KG1 (cell line): Measurements from ENCODE around the gene AOPEP.
"Not testable (repeated sequence)": the region's sequence is repeated elsewhere in the genome, so short reads cannot be mapped to it uniquely, and the experiment has no call there.

Experiments used
- DNase-seq: peaks from one replicate; lab custom pipeline; 2025; lab: John Stamatoyannopoulos, UW

AOPEP gene

DNA sequence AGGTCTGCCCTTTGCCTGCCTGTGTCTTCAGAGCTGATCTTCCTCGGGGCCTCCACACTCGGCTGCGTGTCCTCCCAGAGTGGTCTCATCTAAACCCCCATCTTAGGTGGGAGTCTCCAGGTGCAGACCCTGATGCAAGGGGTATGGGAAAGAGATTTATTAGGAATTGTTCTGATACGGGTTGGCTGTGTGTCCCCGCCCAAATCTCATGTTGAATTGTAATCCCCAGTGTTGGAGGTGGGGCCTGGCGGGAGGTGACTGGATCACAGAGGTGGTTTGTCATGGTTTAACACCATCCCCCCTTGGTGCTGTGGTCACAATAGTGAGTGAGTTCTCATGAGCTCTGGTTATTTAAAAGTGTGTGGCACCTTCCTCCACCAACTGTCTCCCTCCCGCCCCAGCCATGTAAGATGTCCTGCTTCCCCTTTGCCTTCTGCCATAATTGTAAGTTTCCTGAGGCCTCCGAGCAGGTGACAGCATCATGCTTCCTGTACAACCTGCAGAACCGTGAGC lies 208.4 kb downstream of the AOPEP start:
- DNase-seq = no peak

DNA sequence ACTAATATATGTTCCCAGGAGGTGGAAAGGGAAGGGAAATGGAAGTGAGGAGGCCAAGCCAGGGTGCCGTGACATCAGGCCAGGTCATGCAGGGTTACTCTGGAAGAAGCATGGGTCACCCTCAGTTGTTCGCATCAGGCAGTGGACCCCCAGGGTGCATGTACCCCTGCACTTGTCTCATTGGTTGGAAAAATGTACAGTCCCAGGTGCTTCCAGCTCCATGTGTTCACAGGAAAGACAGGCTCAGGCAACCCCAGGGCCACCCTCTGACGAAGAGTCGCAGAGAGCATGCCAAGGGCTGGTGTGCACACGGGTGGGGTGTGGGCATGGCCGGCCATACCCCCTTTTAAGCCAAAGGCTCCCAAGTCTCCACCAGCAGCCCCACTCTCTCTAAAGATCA lies 208.9 kb downstream of the AOPEP start:
- no peak for DNase-seq

DNA sequence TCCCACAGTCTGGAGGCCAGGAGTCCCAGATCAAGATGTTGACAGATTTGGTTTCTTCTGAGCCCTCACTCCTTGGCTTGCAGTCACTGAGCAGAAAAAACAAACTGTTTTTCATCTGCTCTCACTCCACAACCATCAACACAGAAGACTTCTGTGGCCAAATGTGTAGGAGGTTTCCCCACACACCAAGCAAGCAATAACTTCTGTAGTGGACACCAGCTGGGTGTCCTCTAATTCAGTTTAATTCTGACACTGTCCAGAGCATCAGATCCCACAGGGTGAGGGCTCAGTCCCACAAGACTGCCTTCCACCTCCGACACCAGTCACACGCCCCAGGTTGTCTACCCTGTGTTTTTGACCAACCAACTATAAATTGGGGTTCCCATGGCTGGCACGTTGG lies 209.9 kb downstream of the AOPEP start:
- DNase-seq = no peak

DNA sequence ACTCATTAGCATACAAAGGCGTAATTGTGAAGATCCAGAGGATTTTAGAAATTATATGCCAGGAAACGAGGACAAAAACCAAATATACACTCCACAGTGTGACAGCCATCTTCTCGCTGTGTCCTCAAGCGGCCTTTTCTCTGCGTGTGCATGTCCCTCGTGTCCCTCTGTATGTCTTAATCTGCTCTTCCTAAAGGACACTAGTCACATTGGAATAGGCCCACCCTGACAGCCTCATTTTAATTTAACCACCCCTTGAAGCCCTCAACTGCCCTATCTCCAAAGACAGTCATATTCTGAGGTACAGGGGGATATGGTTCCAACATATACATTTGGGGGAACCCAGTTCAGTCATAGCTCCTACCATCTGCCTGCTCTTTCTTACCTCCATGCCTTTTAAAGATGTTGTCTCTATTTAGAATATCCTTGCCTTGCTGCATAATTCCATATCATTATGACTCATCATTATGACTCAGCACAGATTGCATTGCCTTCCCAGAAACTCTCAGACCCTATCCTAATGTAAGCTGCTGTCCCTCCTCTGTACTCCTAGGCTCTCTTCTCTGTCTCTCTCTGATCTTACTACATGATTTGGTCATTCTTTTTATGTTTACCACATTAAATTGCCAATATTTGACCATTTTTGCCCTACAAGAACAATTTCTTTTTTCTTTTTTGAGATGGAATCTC lies 210.9 kb downstream of the AOPEP start:
- DNase-seq = no peak

DNA sequence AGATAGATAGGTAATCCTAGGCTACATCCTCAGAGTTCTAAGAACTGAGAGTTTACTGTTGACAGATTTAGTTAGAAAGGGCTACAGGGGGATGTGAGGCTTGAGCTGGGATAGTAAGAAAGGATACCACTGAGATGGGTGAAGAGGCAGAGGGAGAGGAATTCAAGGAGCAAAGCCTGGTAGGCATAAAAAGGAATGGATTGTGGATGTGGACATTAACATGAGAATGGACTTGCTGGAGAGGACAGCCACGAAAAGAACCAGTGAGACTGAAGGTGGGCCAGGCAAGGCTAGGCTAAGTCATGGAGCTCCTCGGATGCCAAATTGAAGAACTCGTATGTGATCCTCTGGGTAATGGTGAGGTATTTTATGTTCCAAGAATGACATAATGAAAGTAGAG lies 211.9 kb downstream of the AOPEP start:
- DNase-seq = no peak

DNA sequence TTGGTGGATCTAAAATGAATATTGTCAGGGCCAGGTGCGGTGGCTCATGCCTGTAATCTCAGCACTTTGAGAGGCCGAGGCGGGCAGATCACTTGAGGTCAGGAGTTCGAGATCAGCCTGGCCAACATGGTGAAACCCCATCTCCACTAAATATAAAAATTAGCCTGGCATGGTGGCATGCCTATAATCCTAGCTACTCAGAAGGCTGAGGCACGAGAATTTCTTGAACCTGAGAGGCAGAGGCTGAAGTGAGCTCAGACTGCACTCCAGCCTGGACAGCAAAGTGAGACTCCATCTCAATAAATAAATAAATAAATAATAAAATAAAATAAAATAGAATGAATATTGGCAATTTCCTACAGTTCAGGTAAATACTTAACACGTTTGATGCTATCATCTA lies 213.8 kb downstream of the AOPEP start:
- DNase-seq = not testable (repeated sequence)

DNA sequence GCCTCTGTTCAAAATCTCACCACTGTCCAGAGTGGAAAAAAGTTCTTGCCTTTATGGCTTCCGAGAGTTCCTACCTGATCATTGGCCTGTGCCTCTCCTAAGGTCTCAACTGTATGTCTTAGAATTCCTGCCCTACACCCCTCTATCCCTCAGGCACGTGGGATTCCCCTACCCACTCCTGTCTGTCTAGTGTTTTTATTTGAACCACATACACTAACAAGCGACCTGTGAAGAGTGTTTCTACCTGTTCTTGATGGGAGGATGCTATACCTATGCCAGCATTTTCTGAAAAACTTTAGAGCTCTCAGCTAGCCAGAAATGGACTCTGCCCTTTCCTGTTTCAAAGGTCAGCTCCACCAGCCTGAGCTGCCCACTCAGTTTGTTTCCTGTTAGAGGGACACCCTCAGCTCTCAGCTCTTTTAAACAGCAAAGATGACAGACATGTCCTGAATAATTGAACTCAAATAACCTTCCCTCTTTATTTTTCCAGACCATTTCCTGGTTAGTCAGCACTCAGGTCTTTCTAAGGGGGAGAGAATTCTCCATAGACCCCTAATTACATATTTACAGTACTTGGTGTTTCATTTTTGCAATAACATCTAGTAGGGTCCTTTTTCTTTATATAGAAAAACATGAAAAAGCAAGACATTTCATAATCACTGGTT lies 214.8 kb downstream of the AOPEP start:
- no peak for DNase-seq

DNA sequence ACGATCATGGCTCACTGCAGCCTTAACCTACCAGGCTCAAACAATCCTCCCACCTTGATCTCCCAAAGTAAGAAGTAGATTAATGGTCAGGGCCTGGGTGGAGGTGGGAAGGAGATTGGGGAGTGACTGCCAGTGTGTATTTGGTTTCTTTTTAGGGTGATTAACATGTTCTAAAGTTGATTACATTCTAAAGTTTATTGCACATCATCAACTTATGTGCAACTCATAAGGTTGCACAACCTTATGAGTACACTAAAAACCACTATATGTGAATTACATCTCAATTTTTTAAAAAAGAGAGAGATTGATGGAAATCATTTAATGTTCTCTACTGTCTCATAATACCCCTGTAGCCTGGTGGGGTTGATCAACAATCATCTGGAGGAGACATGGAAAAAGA lies 218.1 kb downstream of the AOPEP start:
- no peak for DNase-seq

DNA sequence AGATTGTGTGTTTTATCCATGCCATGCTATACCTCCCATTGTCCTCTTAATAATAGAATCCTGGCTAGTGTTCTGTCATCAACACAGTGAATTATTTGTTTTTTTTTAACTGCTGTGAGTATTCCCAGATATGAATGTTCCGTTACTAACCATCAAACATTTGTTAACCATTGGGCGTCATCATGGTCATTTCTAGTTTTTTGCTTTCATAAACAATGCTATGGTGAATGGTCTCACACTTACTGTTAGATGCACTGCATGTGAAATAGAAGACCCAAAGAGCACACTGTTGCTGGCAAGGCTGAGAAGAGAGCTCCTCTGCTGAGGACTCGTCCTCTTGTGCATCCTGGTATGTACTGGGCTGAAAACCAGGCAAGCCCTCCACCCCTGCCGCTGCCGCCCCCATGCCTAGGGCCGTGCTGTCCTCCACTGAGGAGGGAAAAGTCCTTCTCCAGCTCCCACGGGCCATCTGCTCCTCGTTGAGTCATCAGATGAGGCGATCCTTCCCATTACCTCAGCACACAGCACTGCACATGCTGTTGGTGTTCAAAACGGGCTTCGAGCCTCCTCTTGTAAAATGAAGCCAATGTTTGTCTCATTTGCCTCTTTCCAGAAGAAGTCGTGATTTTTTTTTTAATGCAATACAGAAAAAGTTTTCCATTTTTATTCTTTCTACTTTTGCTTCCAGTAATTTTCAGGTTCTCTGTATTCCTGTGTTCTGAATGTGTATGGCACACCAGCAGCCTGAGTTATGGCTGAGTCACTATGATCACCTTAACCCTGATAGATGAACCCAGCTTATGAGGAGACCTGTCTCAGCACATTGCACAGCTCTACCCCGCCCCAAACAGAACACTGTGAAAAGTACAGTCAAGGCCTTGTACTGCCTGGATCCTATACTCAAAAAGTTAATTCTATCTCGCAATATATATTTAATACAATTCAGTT lies 219.0 kb downstream of the AOPEP start:
- DNase-seq = no peak

DNA sequence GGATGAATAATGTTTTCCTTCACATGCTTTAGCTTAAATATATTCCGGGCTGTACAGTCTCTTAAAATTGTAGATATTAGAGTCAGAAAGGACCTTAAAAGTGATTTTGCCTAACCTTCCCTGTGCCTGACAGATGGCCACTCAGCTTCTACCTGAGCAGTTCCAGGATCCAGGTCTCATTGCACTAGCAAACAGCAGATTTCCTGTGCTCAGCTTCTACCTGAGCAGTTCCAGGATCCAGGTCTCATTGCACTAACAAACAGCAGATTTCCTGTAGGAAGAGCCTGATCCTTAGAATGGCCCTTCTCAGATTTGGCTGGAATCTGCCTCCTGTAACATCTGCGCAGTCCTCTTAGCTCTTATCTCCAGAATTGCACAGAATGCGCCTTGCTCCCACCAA lies 219.8 kb downstream of the AOPEP start:
- no peak for DNase-seq

DNA sequence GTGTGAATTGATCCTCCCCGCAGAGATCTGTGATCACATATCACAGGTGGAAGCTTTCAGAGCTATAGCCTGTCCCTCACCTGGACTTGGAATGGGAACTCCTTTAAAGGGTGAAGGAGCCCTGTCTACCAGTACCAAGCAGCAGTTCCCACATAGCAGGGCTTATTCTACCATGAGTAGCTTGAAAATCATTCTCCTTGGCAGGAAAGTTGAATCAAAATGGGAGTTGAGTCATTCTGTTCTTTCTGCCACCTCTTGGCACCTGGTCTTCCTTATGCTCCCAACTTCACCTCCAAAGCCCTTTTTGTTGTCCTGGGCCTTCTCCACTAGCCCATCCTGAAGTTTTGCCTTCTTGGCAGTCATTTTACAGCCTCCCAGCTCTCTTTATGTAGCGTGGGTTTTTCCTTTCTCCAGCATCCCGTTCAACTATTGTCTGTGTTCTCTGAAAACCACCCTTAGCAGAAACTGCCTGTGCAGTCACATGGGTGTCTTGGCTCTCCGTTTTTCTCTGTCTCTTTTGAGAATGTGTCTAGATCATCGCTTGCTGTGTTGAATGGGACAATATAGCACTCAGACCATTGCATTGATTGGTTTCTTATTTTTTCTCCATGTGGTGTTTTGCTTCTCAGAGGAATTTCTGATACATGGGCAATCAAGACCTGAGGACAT lies 222.2 kb downstream of the AOPEP start:
- no peak for DNase-seq

DNA sequence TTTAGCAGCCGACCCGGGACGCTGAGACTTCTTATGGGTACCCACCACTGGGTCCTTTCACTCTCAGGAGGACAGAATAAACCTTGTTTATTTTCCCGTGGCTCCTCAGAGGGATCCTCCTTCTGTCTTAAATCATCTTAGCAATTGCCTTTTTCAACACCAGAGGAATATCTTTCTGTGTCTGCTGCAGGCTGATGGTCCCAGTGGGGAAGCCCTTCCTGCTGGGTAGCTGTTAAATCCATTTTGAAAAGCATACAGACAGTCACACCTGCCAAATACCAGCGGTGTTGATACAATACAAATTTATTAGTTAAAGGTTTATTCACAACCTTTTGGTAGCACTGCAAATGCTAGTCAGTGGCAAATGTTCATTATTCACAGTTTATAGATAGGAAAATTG lies 222.9 kb downstream of the AOPEP start:
- no peak for DNase-seq

DNA sequence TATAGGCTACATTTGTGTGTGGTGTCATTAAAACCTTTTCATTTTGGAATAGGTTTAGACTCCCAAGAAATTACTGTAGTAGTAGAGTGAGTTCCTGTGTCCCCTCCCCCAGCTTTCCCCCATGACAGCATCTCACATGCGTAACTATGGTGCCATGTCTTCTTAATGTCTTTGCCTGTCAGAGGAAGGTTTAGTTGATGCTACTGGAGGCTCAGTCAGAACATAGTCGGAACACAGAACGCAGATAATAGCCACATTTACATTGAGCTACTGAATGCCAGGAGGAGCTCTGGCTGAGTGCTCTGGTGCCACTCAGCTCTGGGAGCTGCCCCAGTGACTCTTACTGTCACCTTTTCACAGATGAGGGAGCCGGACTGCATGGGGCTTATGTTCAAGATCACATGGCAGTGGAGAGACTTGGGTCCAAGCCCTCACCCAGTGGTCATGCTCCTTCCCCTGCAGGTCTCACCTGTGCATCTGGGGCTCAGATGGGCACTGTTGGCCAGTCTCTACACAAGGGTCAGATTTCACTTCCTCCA lies 223.6 kb downstream of the AOPEP start:
- no peak for DNase-seq

DNA sequence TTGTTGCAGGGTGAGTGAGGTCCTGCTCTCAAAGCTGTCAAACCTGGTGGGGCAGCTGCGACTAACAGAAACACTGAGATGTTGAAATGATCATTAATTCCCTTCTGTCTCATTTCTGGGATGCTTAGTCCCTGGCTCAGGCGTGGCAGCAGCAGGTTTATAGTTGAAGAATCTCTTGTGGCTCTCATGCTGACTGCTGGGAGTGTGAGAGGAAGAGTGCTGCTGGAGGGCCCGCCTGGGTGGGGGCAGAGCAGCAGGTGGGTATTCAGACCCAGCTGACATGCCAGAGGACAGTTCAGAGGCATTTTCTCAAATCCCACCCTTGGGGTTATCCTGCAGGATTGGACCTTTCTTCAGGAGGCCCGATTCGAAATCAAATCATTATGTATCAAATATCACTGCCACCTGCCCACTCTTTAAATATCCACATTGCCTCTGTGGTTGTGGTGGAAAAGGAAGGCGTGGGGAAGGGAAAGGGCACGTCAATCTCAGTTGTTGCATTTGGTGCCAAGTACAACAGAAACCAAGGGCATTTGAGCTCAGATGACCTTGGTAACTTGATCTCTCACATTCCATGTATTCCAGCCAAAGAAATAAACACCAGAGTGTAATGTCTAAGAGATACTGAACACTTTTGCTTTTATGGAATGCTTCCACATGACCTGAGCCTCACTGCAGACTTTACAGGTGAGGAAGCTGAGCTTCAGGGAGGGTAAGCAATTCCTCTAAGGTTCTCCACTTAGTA lies 224.3 kb downstream of the AOPEP start:
- no peak for DNase-seq

DNA sequence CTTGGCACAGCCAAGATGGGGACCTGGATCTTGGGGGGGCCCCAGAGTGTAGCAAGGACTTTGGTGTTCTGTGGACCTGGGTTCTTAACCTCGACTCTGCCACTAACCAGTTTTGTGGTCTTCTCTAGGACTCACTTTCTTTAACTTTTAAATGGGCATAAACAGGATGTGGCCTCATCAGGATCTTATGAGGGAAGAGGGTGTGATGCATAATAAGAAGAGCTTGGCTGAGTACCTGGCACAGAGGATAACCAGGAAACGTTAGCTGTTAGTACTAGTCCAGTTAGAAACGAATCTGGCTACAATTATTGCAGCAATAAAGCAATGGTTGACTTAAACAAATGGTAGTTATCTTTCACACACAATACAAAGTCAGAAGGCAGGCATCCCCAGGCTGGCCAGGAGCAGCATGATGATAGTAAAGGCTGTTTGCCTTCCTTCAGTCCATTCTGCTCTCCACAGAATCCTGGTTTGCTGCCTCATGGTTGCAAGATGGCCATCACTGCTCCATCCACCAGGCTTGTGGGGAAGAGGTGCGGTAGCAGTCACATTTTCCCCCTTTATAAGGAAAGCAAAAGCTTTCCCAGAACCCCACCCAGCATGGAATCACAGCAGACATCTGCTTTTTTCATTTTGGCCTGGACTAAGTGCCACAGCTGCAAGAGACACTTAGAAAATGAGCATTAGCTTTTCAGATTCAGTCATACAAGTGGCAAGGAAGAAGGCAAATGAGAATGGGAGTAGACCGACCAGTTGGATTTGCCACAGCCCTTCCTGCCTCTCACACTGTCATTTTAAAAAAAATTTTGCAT lies 225.0 kb downstream of the AOPEP start:
- no peak for DNase-seq

DNA sequence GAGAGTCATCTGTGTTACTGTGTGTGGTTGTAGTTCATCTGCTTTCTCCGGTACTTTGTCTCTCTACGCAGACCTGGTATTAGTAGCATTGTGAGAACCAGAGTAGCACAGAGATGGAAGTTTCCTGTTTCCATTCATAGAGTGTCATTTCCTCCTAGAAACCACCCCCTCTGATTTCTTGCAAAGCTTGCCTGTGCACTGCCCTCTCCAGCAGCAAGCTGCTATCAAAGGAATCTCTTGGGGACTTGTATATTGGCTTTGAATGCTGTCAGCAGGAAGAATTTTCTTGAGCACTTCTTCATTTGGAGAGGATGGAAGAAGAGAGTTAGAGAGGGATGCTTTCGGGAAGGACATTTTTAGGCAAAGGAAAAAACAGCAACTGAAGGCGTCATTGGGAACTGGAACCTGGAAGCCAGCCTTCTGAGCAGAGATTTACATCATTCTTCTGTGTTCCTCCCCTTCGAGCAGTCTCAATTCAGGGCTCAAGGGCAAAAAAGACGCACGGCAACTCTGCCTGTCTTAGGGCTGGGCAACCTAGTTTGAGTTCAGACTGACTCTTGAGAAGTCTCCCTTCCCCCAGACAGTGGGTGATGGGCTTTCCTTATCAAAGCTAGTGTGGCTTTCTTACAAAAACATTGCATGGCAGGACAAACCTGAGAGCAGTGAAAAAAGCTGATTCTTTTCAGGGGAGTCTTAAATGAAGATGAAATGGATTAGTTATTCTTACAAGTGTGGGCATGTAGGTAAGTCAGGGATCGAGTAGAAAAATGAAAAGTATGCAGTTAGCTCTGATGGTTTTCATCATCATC lies 226.3 kb downstream of the AOPEP start:
- DNase-seq = no peak

DNA sequence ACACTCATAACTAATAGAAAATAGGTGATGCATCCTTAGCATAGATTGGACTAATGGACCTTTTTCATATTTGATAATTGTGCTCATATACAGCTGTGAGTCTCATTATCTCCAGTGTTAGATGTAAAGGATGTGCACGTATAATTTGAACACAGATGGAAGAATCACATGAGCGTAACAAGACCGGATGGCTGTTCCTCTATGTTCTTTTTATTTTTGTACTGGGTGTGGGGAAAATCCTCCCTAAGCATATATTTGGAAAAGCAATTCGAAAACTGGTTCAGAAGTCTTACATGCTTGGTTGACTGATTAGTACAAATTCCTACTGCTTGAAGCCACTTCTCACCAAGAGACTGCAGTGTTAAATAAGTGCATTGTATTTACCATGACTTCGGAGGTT lies 230.2 kb downstream of the AOPEP start:
- DNase-seq = no peak

DNA sequence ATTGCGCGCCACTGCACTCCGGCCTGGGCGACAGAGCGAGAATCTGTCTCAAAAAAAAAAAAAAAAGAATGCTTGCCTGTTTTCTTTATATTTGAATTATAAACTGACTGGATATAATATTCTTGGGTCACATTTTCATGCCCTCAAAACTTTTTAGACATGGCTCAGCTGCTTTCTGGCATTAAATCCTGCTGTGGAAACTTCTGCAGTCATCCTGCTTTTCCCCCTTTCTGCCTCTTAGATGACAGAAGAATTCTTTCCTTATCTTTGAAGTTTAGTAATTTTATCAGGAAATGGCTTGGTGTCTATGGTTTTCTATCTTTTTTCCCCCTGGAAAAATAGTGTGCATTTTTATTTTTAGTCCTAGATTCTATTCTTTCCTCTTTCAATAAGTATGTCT lies 234.5 kb downstream of the AOPEP start:
- no peak for DNase-seq

DNA sequence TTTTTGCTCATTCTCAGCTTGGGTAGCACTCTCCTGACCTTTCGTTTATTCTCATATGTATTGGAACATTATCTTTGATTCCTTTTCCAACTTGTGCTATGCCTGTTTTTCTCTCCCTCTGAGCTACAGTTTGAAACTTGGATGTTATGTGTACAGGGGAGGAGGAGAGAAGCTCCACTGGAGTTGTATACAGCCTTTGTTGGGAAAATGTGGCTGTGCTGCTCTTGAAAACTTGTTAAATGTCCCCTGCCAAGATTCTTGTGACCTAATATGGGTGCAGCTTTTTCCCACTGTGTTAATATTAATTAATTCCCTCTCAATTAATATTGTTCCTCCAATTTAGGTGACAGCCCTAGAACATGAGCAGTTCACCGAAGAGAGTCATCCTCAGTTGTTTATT lies 235.4 kb downstream of the AOPEP start:
- no peak for DNase-seq
